SIG-M5 treated with dmso at 0.1 percent for 504 hours (cell line): Measurements from ENCODE around the gene TP53AIP1.

Experiments
- DNase-seq: peaks from one replicate; lab custom pipeline; 2025; ENCODE audit not compliant: unreplicated experiment; lab: John Stamatoyannopoulos, UW

Gene TP53AIP1

GRCh38 chr11:128892866-128893565, 49.7 kb downstream of the TP53AIP1 start:
- DNase-seq: no peak

- DNase-seq: no peak
These were observed 50.7 kb downstream of the TP53AIP1 start for GRCh38 chr11:128891913-128892398.

- no peak for DNase-seq
These were observed 51.9 kb downstream of the TP53AIP1 start, which contains the start of gene KCNJ5 for GRCh38 chr11:128890543-128891368. TSS of gene KCNJ5 (plus strand) at chr11:128891356. CDS start at chr11:128911274, 19,918 bp downstream.

- DNase-seq: no peak
These were observed 52.5 kb downstream of the TP53AIP1 start for GRCh38 chr11:128890216-128890542.

- DNase-seq: no peak
These were observed 52.9 kb downstream of the TP53AIP1 start for GRCh38 chr11:128889657-128890213.

- DNase-seq: no peak
These were observed 54.4 kb downstream of the TP53AIP1 start for GRCh38 chr11:128888034-128888985.

GRCh38 chr11:128886406-128887124, 56.1 kb downstream of the TP53AIP1 start:
- no peak for DNase-seq
